Measurements from ENCODE around the gene GLTPD2.
A peak's percentile ranks its signal among the peaks of the same experiment; 100 is the strongest.

GLTPD2 gene

GRCh38 chr17:4769628-4770027 lies 19.1 kb upstream of the GLTPD2 start:
- no peak overlapping the region for H3K4me3 ChIP-seq (ENCODE audit: low read depth, low read length)
- no peak for DNase-seq (ENCODE audit: low read depth)
- TF ChIP-seq CTCF (conservative IDR thresholded peaks at IDR 0.05; ENCODE audit: low read depth, low read length), result no peak

GRCh38 chr17:4771519-4772234 lies 17.1 kb upstream of the GLTPD2 start, which contains the start of gene TM4SF5:
TSS of gene TM4SF5 (plus strand) at chr17:4771886. CDS start at chr17:4771923, 37 bp downstream.
- no peak within 1 kb of the TSS for H3K4me3 ChIP-seq (ENCODE audit: low read depth, low read length)
- DNase-seq (ENCODE audit: low read depth), result no peak
- TF ChIP-seq CTCF (conservative IDR thresholded peaks at IDR 0.05; ENCODE audit: low read depth, low read length), result no peak

GRCh38 chr17:4772235-4772613 lies 16.5 kb upstream of the GLTPD2 start:
- no peak for TF ChIP-seq CTCF (conservative IDR thresholded peaks at IDR 0.05; ENCODE audit: low read depth, low read length)
- no peak overlapping the region for H3K4me3 ChIP-seq (ENCODE audit: low read depth, low read length)
- no peak for DNase-seq (ENCODE audit: low read depth)

GRCh38 chr17:4777969-4778760 lies 10.6 kb upstream of the GLTPD2 start:
- H3K4me3 ChIP-seq (ENCODE audit: low read depth, low read length), result no peak overlapping the region
- no peak for TF ChIP-seq CTCF (conservative IDR thresholded peaks at IDR 0.05; ENCODE audit: low read depth, low read length)
- DNase-seq (ENCODE audit: low read depth), result peak; percentile 32

GRCh38 chr17:4780325-4780955 lies 8.3 kb upstream of the GLTPD2 start:
- H3K4me3 ChIP-seq (ENCODE audit: low read depth, low read length), result no peak overlapping the region
- TF ChIP-seq CTCF (conservative IDR thresholded peaks at IDR 0.05; ENCODE audit: low read depth, low read length), result no peak
- DNase-seq (ENCODE audit: low read depth), result no peak

GRCh38 chr17:4782652-4783051 lies 6.1 kb upstream of the GLTPD2 start:
- no peak for DNase-seq (ENCODE audit: low read depth)
- no peak overlapping the region for H3K4me3 ChIP-seq (ENCODE audit: low read depth, low read length)
- TF ChIP-seq CTCF (conservative IDR thresholded peaks at IDR 0.05; ENCODE audit: low read depth, low read length), result no peak
